ENCODE measurements around the gene CDC20B. TPM values are rescaled to one million over a fixed set of nuclear protein-coding genes. Genes with fewer than 3 reads are reported as not detected.

Gene CDC20B
- total and polyA plus RNA-seq, 2 of the 8 experiments (the other 6 are each of a cell fraction or from before 2014, with no cell fraction given) = 0.06 TPM; not detected in 1

DNA sequence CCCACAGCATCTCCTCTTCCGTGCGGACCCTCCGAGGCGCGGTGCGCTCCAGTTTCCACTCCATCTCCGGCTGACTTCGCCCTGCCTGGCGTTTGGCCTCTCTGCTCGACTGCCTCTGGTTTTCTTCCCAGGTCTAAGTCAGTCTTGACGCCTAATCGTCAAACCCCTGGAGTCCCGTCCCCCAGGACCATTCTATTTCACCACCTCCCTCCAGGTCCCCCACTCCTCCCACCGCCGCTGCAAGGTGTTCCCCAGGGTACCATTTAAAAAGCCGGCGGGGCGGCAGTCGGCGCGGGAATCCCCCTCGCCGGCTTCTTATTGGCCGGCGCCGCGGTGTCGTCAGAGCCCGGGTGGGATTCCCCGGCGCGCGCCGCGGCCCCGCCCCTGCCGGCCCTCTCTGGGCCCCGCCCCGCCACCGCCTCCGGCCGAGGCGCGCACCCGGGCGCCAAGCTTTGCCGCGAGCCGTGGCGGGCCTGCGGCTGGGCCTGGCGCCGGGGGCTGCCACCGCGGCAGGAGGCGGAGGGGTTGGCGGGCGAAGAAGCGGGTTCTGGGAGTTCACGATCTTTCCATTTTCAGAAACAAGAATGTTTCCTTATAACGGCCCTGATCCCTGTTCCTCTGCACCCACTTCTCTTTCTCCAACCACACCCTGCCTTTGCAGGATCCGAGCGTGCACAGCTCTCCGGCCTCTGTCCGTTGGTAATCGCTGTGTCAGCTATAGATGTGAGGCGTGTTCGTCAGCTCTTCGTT is at the start of gene CDC20B (continued):
- TF ChIP-seq, protein P1, sequence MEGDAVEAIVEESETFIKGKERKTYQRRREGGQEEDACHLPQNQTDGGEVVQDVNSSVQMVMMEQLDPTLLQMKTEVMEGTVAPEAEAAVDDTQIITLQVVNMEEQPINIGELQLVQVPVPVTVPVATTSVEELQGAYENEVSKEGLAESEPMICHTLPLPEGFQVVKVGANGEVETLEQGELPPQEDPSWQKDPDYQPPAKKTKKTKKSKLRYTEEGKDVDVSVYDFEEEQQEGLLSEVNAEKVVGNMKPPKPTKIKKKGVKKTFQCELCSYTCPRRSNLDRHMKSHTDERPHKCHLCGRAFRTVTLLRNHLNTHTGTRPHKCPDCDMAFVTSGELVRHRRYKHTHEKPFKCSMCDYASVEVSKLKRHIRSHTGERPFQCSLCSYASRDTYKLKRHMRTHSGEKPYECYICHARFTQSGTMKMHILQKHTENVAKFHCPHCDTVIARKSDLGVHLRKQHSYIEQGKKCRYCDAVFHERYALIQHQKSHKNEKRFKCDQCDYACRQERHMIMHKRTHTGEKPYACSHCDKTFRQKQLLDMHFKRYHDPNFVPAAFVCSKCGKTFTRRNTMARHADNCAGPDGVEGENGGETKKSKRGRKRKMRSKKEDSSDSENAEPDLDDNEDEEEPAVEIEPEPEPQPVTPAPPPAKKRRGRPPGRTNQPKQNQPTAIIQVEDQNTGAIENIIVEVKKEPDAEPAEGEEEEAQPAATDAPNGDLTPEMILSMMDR (IDR thresholded peaks at IDR 0.05; ENCODE audit: control extremely low read depth in 1 of 3, insufficient read depth in 1 of 3, low read depth in 1 of 3, low read length in 3 of 3) = no peak
- no peak for TF ChIP-seq SP2 (IDR thresholded peaks at IDR 0.05; ENCODE audit: low read length)
- no peak for TF ChIP-seq RFX5 (IDR thresholded peaks at IDR 0.05; ENCODE audit: borderline replicate concordance, low read depth, low read length)
- TF ChIP-seq SIRT6 (IDR thresholded peaks at IDR 0.05; ENCODE audit: low read length) = no peak
- TF ChIP-seq CBX8 (IDR thresholded peaks at IDR 0.05; ENCODE audit: borderline replicate concordance, low read depth, low read length) = no peak
- TF ChIP-seq HDAC2 (IDR thresholded peaks at IDR 0.05; ENCODE audit: borderline replicate concordance in 1 of 2, low read depth in 2 of 2, low read length in 2 of 2) = no peak
- no peak for TF ChIP-seq TBP (IDR thresholded peaks at IDR 0.05; ENCODE audit: low read depth, low read length)
- no peak for TF ChIP-seq POLR2AphosphoS5 (IDR thresholded peaks at IDR 0.05; ENCODE audit: low read depth, low read length)
- TF ChIP-seq NRF1 (IDR thresholded peaks at IDR 0.05; ENCODE audit: low read depth, low read length) = no peak
- no peak for TF ChIP-seq TEAD4 (IDR thresholded peaks at IDR 0.05; ENCODE audit: low read depth, low read length)
- no peak for TF ChIP-seq RBBP5 (IDR thresholded peaks at IDR 0.05; ENCODE audit: borderline replicate concordance, low read depth, low read length)
- no peak for TF ChIP-seq GTF2F1 (IDR thresholded peaks at IDR 0.05; ENCODE audit: borderline replicate concordance, low read depth, low read length)
- no peak for TF ChIP-seq ZNF274 (IDR thresholded peaks at IDR 0.05; ENCODE audit: borderline replicate concordance, extremely low read depth, low read length)
- TF ChIP-seq CREB1 (IDR thresholded peaks at IDR 0.05) = no peak; the same call in 1 of the 2 replicates
- TF ChIP-seq KDM4A (IDR thresholded peaks at IDR 0.05; ENCODE audit: low read depth, low read length, severe bottlenecking) = peak; percentile 32
- TF ChIP-seq EP300 (IDR thresholded peaks at IDR 0.05; ENCODE audit: borderline replicate concordance in 1 of 2, low read depth in 2 of 2, low read length in 2 of 2) = no peak
- TF ChIP-seq YY1 (IDR thresholded peaks at IDR 0.05; ENCODE audit: low read depth, low read length) = no peak
- peak; percentile 10 for TF ChIP-seq NANOG (IDR thresholded peaks at IDR 0.05; ENCODE audit: insufficient read depth, low read depth, low read length, poor library complexity, severe bottlenecking)
- no peak for TF ChIP-seq BCL11A (IDR thresholded peaks at IDR 0.05; ENCODE audit: low read depth in 2 of 2, low read length in 2 of 2)
- 0 out of 2 replicates have a peak, but pooled peaks have one; percentile 4 for TF ChIP-seq BACH1 (IDR thresholded peaks at IDR 0.05; ENCODE audit: low read length)
- no peak for TF ChIP-seq JUN (IDR thresholded peaks at IDR 0.05; ENCODE audit: low read depth, low read length)

All from H1 (cell line).